Muscle layer of duodenum (tissue), 2 donors: Measurements from ENCODE around the gene WDR93.
"Not testable (repeated sequence)": the region's sequence is repeated elsewhere in the genome, so short reads cannot be mapped to it uniquely, and the experiment has no call there.

ENCODE experiments used
- H3K27ac ChIP-seq: one replicate; pipeline ENCODE4 v1.7.0; 2013; ENCODE audit warnings: mild to moderate bottlenecking, low read length
- H3K27me3 ChIP-seq: one replicate; pipeline ENCODE4 v1.7.0; 2013; ENCODE audit warnings: low read depth, mild to moderate bottlenecking, control low read depth, low read length
- H3K36me3 ChIP-seq, 2 donors: one replicate each; pipeline ENCODE4 v1.7.0; 2013; ENCODE audit warnings: low read length in 2 of 2, control low read depth in 1 of 2, mild to moderate bottlenecking in 1 of 2; ENCODE audit not compliant: insufficient read depth in 2 of 2, control insufficient read depth in 1 of 2
- H3K4me1 ChIP-seq, 2 donors: one replicate each; pipeline ENCODE4 v1.7.0; 2013; ENCODE audit warnings: low read length in 2 of 2, mild to moderate bottlenecking in 2 of 2, control low read depth in 1 of 2, moderate library complexity in 1 of 2; ENCODE audit not compliant: insufficient read depth in 2 of 2, control insufficient read depth in 1 of 2
- H3K4me3 ChIP-seq, 2 donors: one replicate each; pipeline ENCODE4 v1.7.0; 2013; ENCODE audit warnings: low read length in 2 of 2, low read depth in 1 of 2, mild to moderate bottlenecking in 1 of 2
- H3K9me3 ChIP-seq, 2 donors: one replicate each; pipeline ENCODE4 v1.7.0; 2013; ENCODE audit warnings: low read length in 2 of 2, control low read depth in 1 of 2, mild to moderate bottlenecking in 1 of 2; ENCODE audit not compliant: control insufficient read depth in 1 of 2
- donor health status: healthy.

The WDR93 gene

GRCh38 chr15:89673165-89673512 lies 17.5 kb upstream of the WDR93 start:
- Histone ChIP-seq H3K9me3 (no peaks in the 10 kb centered on the region), H3K27ac (no peak overlapping the region), H3K36me3 (no peaks in the 10 kb centered on the region), H3K27me3 (no peaks in the 10 kb centered on the region), H3K4me1 (no peaks in the 10 kb centered on the region), H3K4me3 (no peak overlapping the region)

GRCh38 chr15:89674526-89674925 lies 16.1 kb upstream of the WDR93 start:
- Histone ChIP-seq H3K9me3 (no peaks in the 10 kb centered on the region), H3K27ac (no peak overlapping the region), H3K4me3 (no peak overlapping the region), H3K4me1 (no peaks in the 10 kb centered on the region), H3K36me3 (no peaks in the 10 kb centered on the region), H3K27me3 (no peaks in the 10 kb centered on the region)

DNA sequence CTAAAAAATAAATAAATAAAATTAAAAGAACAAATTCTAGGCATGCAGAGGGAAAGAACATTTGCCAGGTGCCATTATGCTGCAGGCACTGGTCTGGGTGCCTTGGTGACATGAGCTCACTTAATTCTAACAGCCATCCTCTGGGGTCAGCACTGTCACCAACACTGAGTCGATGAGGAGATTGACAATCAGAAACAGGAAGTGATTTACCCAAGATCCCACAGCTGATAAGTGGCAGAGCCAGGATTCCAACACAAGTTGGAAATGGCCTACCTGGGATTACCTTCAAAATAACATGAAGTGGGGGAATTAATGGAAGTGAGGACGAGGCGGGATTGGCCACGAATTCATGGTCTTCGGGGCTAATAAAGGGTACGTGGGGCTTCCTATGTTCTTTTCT lies 15.0 kb upstream of the WDR93 start:
- Histone ChIP-seq H3K4me1 (peaks cover under 1 to 4% of the 10 kb centered on the region in 2 donors), H3K9me3 (no peaks in the 10 kb centered on the region), H3K27me3 (no peaks in the 10 kb centered on the region), H3K36me3 (no peaks in the 10 kb centered on the region), H3K4me3 (no peak overlapping the region), H3K27ac (no peak overlapping the region)

DNA sequence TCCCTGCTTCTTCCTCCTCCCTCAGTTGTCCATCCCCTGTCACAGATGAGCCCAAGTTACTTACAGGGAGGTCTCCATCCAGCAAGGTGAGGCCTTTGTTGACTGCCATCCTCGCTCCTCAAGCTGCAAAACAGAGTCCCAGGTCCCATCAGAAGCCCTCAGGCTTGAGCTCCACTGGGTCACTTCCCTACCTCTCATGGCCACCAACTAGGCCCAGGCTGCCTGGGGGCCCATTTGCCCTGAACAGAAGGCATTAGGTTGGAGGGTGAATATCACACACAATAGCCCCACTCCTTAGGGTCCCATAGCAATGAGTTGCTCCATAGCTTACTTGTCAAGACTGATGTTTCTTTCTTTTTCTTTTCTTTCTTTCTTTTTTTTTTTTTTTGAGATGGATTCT lies 13.2 kb upstream of the WDR93 start:
- no peaks in the 10 kb centered on the region for H3K9me3 ChIP-seq
- H3K27ac ChIP-seq = no peak overlapping the region
- H3K4me1 ChIP-seq = peaks cover 6 to 11% of the 10 kb centered on the region in 2 donors
- no peak overlapping the region for H3K4me3 ChIP-seq
- no peaks in the 10 kb centered on the region for H3K36me3 ChIP-seq
- no peaks in the 10 kb centered on the region for H3K27me3 ChIP-seq

- peak within 1 kb of the TSS; percentile 64 for H3K27ac ChIP-seq
- H3K4me1 ChIP-seq = peaks cover 6 to 11% of the 10 kb centered on the region in 2 donors
- peaks cover 13% of the 10 kb centered on the region in 2 donors for H3K36me3 ChIP-seq
- H3K9me3 ChIP-seq = no peaks in the 10 kb centered on the region
- no peaks in the 10 kb centered on the region for H3K27me3 ChIP-seq
- no peak within 1 kb of the TSS for H3K4me3 ChIP-seq
Measured at GRCh38 chr15:89679212-89679611, 11.4 kb upstream of the WDR93 start, which contains the start of gene PLIN1. PLIN1 (minus strand) TSS chr15:89679367; CDS start chr15:89677489, 1,878 bp downstream.

GRCh38 chr15:89680282-89680873 lies 10.2 kb upstream of the WDR93 start:
- Histone ChIP-seq H3K4me1 (peaks cover 6 to 11% of the 10 kb centered on the region in 2 donors), H3K4me3 (no peak overlapping the region), H3K27ac (peak overlapping the region; percentile 64), H3K36me3 (peaks cover 15% of the 10 kb centered on the region in 2 donors), H3K27me3 (no peaks in the 10 kb centered on the region), H3K9me3 (no peaks in the 10 kb centered on the region)

- Histone ChIP-seq H3K36me3 (peaks cover 17 to 22% of the 10 kb centered on the region in 2 donors), H3K4me1 (peaks cover 6 to 11% of the 10 kb centered on the region in 2 donors), H3K27ac (peak overlapping the region; percentile 64), H3K9me3 (no peaks in the 10 kb centered on the region), H3K4me3 (no peak overlapping the region), H3K27me3 (no peaks in the 10 kb centered on the region)
Measured at GRCh38 chr15:89681146-89681545, 9.5 kb upstream of the WDR93 start.

DNA sequence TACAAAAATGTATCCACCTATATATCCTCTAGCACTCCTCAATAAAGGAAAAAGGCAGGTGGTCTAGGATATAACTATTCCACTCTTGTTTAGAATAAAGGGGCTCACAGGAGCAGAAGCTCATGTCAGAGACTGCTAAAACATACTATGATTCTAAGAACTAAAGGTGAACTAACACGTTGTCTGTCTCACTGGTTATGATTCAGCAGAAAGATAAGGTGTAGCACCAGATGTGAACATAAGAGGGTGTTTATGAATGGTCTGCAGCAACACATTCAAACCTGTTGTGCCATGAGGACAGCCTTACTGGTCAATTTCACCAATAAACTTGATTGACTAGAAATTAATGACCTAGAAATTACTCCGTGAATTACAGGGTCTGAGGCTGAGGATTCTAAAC lies 4.6 kb upstream of the WDR93 start:
- Histone ChIP-seq H3K27ac (no peak overlapping the region), H3K4me1 (peaks cover 2 to 15% of the 10 kb centered on the region in 2 donors), H3K4me3 (no peak overlapping the region), H3K27me3 (no peaks in the 10 kb centered on the region), H3K9me3 (no peaks in the 10 kb centered on the region), H3K36me3 (peaks cover 17 to 22% of the 10 kb centered on the region in 2 donors)

DNA sequence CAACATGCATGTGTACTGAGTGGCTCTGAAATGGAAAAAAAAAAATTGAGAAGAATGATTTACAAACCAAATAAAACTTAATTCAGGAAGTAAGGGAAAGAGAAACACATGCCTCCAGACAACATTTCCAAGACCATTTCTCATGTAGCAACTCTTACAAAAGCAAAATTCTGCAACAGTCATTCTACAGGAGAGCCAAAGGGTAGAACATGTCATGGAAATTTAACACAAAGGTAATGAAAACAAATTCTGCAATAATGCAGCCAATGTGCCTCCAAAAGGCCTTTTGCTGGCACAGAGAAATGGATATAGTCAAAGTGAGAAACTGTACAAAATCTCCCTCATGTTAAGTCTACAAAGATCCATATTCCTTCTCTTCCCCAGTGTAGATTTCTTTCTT lies 4.1 kb upstream of the WDR93 start:
- Histone ChIP-seq H3K36me3 (peaks cover 17 to 22% of the 10 kb centered on the region in 2 donors), H3K4me3 (no peak overlapping the region), H3K4me1 (peaks cover 0 to 15% of the 10 kb centered on the region in 2 donors), H3K27me3 (no peaks in the 10 kb centered on the region), H3K9me3 (no peaks in the 10 kb centered on the region), H3K27ac (no peak overlapping the region)

DNA sequence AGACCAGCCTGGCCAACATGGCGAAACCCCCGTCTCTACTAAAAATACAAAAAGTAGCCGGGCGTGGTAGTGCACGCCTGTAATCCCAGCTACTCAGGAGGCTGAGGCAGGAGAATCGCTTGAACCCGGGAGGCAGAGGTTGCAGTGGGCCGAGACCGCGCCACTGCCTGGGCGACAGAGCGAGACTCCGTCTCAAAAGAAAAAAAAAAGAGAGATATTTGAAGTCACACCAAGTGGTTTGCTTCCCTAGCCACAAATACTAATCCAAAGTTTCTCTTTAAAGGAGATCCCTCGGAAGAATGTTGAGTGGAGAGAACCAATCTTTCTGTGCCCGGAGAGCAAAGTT lies 708 bp upstream of the WDR93 start:
- H3K27ac ChIP-seq = peak overlapping the region; percentile 60
- H3K36me3 ChIP-seq = not testable (repeated sequence)

DNA sequence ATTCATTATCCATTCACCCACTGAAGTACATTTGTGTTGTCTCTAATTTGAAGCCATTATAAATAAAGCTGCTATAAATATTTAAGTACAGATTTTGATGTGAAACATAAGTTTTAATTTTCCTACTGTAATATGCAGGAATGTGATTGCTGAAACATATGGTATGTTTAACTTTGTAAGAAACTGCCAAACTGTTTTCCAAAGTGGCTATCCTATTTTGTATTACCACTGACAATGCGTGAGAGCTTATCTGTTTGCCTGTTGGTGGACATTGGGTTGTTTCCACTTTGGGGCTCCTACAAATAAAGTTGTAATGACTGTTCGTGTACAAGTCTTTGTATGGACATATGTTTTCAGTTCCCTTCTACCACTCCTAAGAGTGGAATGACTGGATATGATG lies 2.5 kb downstream of the WDR93 start:
- no peak overlapping the region for H3K27ac ChIP-seq
- H3K36me3 ChIP-seq = no peaks in the 10 kb centered on the region
- H3K27me3 ChIP-seq = no peaks in the 10 kb centered on the region
- H3K9me3 ChIP-seq = no peaks in the 10 kb centered on the region
- H3K4me1 ChIP-seq = peaks cover 0 to 15% of the 10 kb centered on the region in 2 donors
- H3K4me3 ChIP-seq = no peak overlapping the region

More for the DNA sequence above, 708 bp upstream of the WDR93 start:
- not testable (repeated sequence) for H3K9me3 ChIP-seq, H3K27me3 ChIP-seq
- peaks cover 0 to 15% of the 10 kb centered on the region in 2 donors for H3K4me1 ChIP-seq
- peak overlapping the region; percentile 87 to 99 for H3K4me3 ChIP-seq

GRCh38 chr15:89693696-89694095 lies 3.1 kb downstream of the WDR93 start:
- Histone ChIP-seq H3K4me3 (no peak overlapping the region), H3K4me1 (peaks cover 0 to 15% of the 10 kb centered on the region in 2 donors), H3K27ac (no peak overlapping the region), H3K36me3 (no peaks in the 10 kb centered on the region), H3K9me3 (no peaks in the 10 kb centered on the region), H3K27me3 (no peaks in the 10 kb centered on the region)
